ENCODE measurements around the gene CFAP20.
"Not testable (repeated sequence)": the region's sequence is repeated elsewhere in the genome, so short reads cannot be mapped to it uniquely, and the experiment has no call there.

CFAP20 gene

DNA sequence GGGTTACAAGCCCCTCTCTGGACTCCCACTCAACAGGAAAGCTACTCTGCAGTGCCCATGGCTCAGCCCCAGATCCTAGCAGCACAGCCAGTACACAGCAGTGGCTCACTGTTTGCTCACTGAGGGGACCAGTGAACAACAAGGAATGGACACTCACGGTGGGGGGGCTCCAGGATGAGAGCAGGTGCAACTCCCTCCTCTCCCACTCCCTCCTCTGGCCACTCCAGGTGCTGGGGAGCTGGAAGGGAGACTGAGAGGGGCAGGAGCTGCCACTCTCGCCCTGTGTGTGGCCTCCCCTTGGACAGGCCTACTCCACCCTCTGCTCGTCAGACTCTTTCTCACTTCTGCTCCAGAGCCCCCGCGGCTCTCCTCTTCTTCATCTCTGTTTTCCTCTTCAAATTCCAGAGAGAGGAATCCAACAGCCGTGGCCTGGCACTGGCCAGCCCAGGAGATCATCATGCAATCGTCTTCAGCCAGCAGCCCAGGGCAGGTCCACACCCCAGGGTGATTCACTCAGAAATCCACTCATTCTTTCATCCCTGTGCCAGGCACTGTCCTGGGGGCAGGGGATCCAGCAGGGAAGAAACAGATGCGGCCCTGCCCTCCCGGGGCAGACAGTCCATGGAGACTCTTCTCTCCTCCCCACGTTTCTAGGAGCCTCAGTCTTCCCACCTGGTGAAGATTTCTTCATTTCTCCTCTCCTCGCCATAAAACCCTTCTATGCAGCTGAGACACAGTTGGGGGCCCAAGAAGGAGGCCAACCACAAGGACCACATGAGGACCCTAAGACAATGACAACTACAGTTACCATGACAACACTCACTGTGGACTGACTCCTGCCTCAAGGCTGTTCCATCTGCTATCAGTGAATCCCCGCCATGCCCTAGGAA lies 30.7 kb downstream of the CFAP20 start:
- no peak for DNase-seq (ENCODE audit: low read depth in 3 of 3)

DNA sequence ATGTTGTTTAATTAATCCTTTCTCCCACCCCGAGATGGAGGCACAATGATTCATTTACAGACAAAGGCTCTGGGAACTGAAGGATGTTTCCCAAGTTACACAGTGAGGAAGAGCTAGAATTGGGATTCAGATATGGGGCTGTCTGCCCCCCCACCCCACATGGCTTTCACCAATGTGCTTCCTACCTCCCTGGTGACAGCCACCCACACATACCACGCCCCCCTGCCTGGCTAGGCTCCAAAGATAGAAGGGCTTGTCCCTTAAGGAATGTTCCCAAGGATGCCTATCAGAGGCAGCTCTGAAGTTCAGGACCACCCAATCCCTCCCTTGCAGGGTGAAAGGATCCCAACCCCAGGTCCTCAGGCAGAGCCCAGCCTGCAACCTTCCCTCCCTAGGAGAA lies 32.9 kb downstream of the CFAP20 start:
- no peak for DNase-seq (ENCODE audit: low read depth in 3 of 3)

DNA sequence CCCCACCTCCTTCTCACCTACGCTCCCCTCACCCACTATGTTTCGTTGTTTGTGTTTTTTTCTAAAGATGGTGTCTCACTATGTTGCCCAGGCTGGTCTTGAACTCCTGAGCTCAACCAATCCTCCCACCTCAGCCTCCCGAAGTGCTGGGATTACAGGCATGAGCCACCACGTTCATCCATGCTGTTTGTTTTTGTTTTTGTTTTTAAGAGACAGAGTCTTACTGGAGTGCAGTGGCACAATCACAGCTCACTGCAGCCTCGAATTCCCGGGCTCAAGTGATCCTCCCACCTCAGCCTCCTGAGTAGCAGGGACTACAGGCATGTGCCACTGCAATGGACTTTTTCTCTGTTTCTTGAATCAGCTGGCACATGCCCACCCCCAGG lies 33.6 kb downstream of the CFAP20 start:
- DNase-seq (ENCODE audit: low read depth in 3 of 3) = not testable (repeated sequence)

DNA sequence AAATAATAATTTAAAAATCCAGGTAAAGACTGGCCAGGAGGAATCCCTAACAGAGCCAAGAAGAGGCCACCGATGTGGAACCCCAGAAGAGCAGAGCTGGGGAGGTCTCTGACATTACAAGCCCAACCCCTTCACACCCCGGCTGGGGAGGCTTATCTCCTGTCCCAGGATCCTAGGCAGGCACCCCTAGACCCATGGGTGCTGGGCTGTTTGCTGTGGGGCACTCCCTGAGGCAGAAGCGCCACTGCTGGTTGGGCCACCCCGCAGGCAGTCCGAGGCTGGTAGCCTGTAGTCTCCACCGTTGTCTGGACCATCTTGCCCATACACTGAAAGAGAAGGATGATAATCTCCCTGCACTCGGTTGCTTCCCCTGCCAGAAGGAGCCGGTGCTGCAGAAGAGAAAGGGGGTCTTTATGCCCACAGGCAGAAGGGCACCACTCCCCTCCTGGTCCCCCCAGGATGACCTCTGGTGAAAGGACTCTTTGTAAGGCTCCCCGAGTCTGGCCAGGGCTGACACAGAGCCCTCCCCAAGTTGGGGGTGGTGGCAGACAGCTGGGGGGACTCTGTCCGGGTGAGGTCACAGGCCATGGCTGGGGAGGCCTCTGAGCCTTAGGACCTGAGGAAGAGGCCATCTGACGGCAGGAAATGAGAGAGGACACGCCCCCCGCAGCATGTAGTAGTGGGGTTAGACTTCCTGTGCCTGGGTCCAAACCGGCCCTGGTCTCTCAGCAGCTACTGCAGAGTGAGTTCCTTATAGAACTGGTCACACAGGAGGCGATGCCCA lies 34.2 kb downstream of the CFAP20 start:
- no peak for DNase-seq (ENCODE audit: low read depth in 3 of 3)

DNA sequence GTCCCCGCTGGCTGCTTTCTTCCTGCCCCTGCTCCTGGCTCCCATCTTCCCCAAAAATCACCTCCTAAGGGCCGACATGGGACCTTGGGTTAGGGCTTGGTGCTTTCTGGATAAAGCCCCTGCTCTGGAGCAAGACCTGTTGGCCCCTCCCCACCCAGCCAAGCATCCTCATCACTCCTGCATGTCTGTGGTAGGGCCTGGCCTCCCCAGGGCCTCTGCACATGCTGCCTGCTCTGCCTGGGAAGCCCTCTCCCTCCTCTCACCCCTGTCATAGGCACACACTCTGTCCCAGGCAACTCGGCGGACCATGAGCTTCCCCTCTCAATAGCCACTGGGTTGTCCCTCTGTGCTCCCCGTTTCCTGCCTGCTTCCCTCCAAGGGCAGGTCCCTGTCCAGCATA lies 35.2 kb downstream of the CFAP20 start:
- DNase-seq (ENCODE audit: low read depth in 3 of 3) = no peak

DNA sequence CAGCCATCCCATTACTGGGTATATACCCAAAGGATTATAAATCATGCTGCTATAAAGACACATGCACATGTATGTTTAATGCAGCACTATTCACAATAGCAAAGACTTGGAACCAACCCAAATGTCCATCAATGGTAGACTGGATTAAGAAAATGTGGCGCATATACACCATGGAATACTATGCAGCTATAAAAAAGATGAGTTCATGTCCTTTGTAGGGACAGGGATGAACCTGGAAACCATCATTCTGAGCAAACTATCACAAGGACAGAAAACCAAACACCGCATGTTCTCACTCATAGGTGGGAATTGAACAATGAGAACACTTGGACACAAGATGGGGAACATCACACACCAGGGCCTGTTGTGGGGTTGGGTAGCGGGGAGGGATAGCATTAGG lies 38.8 kb downstream of the CFAP20 start:
- DNase-seq (ENCODE audit: low read depth in 3 of 3) = not testable (repeated sequence)

DNA sequence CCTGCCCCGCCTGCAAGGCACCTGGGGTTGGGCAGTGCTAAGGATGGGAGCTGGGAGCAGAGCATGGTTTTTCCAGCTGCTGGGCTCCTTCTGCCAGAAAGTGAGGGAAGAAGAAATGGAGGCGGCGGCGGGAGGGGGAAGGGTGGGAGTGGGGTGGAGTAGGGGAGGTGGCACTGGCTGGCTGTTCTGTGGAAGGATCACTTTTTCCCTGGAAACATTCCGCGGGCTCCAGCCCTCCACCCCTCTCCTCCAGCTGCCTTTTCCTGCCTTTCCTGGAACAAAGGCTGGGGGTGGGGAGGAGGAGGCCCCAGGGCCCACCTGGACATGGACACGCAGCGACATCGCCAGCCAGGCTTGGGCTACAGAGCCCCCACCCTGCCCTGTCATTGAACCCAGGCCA lies 41.1 kb downstream of the CFAP20 start:
- no peak for DNase-seq (ENCODE audit: low read depth in 3 of 3)

DNA sequence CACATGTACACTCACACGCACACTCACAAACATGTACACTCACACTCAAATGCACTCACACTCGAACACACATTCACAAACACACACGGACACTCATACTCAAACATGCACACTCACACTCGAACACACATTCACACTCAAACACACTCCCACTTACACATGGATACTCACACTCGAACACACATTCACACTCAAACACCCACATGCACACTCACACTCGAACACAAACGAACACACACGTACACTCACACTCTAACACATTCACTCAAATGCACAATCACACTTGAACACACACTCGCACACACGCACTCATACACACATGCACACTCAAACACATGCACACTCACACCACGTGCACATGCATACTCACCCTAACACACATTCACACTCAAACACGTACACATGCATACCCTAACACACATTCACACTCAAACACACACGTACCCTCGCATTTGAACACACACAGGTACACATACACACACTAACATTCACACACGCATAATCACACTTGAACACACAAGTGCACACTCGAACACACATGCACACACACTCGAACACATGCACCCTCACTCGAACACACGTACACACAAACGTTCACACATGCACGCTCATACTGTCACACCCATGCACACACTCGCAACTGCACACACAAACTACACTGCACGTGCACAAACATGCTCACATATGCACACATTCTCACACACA lies 41.8 kb downstream of the CFAP20 start:
- DNase-seq (ENCODE audit: low read depth in 3 of 3) = no peak

DNA sequence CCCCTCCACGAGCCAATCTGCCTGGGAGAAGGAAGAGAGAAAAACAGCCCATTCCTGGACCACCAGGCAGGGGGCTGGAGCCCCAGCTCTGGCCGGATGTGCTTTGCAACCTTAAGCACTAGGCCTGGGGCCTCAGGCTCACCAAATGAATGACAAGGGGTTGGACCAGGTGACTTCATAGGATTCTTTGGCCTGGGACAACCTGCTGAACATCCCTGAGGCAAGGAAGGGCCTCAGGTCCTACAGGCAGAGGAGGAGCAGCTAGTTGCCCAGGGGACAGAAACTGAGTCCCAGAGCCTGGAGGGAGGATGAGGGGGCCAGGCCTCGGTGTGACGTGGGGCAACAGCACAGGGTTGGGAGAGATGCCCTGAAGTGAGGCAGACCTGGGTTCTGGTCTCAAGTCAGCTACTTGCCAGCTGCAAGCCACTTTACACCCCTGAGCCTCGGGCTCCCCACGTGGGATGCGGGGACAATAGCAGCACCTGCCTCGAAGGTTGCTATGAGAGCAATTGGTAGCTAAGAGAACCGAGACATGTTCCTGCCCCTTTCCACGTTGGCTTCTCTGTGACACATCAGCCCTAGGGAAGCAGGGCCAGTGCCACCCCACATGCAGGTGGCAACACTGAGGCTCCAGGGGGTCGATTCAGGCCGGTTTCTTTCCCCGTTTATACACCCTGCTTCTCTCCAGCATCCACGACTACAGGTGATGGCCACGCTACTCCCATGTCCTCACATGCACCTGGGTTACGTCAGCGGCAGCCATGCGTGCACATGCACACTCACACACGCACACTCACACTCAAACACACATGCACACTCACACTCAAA lies 42.6 kb downstream of the CFAP20 start:
- DNase-seq (ENCODE audit: low read depth in 3 of 3) = no peak

DNA sequence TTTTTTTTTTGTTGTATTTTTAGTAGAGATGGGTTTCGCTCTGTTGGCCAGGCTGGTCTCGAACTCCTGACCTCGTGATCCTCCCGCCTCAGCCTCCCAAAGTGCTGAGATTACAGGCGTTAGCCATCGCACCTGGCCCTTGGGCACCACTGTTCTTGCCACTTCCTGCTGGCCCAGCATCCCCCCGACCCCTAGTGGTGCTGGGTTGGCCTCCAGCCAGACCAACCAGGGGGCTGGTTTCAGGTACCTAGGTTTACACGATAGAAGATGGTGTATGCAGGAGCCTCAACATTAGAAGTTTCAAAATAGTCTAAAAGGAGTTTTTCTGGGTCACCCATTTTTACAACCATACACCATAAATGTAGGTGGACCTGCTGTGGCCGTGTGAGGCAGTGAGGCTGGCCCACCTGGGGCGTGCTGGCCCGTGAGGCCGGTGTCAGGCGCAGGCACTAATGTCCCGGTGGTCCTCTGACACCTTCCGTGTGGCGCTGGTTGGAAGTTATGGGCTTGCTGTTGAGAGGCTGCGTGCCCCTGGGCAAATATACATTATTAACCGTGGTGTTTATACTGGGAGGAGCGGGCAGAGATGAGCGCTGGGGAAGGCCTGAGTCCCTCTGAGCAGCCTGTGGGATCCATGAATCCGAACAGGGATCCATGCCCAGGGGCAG lies 43.5 kb downstream of the CFAP20 start:
- DNase-seq (ENCODE audit: low read depth in 3 of 3) = no peak

DNA sequence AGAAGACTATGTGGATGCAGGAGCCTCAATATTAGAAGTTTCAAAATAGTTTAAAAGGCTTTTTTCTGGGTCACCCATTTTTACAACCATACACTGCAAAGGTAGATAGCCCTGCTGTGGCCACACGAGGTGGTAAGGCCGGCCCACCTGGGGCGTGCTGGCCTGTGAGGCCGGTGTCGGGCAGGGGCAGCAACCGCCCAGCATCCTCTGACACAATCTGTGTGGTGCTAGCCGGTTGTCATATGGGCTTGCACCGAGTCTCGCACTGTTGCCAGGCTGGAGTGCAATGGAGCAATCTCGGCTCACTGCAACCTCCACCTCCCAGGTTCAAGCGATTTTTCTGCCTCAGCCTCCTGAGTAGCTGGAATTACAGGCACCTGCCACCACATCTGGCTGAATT lies 44.0 kb downstream of the CFAP20 start:
- no peak for DNase-seq (ENCODE audit: low read depth in 3 of 3)

DNA sequence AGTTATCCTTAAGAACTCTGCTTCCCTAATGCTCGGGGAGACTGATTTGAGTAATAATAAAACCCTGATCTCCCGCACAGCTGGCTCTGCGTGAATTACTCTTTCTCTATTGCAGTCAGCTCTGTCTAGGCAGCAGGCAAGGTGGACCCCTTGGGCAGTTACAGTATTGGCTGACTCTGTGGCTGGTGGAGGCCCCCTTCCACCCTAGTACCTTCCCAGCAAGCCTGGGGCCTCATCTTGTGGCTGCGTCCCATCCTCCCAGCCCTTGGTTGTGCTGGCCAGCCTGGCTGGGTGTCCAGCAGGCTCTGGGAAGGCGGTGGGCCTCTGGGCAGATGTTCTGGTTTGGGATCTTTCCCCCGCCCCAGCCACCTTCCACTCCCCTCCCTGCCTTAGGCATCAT lies 44.5 kb downstream of the CFAP20 start:
- DNase-seq (ENCODE audit: low read depth in 3 of 3) = no peak

DNA sequence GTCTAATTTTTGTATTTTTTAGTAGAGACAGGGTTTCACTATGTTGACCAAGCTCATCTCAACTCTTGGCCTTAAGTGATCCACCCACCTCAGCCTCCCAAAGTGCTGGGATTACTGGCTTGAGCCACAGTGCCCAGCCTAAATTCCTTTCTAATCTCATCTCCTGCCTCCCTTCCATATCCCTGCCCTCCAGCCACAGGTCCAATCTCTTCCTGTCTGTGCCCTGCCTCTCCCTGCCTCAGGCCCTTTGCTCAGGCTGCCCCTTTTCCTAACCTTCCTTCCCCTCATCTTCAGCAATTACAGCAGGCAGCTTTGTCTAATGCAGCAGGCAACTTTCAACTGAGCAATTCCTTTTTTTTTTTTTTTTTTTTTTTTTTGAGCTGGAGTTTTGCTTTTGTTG lies 46.8 kb downstream of the CFAP20 start:
- DNase-seq (ENCODE audit: low read depth in 3 of 3) = no peak

DNA sequence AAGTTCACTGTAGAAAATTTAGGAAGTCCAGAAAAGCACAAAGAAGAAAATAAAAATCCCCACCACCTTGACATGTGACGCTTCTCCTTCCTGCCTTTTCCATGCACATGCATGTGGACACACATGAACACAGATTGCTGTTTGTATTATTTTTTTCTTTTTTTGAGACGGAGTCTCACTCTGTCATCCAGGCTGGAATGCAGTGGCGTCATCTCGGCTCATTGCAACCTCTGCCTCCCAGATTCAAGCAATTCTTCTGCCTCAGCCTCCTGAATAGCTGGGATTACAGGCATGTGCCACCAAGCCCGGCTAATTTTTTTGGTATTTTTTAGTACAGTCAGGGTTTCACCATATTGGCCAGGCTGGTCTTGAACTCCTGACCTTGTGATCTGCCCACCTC lies 48.5 kb downstream of the CFAP20 start:
- not testable (repeated sequence) for DNase-seq (ENCODE audit: low read depth in 3 of 3)

DNA sequence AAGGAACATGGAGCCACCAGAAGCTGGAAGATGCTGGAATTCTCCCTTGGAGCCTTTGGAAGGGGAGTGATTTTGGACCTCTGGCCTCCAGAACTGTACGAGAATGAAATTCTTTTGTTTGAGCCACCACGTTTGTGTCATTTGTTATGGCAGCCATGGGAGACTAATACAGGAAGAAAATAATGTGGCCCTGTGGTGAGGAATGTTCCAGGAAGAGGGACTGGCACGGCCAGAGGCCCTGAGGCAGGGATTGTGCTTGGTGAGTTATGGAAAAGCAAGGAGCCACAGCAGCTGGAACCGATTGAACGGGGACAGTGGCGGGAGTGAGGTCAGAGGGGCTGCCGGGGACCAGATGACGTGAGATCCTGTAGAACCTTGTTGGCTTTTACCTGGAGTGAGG lies 51.4 kb downstream of the CFAP20 start:
- no peak for DNase-seq (ENCODE audit: low read depth in 3 of 3)

DNA sequence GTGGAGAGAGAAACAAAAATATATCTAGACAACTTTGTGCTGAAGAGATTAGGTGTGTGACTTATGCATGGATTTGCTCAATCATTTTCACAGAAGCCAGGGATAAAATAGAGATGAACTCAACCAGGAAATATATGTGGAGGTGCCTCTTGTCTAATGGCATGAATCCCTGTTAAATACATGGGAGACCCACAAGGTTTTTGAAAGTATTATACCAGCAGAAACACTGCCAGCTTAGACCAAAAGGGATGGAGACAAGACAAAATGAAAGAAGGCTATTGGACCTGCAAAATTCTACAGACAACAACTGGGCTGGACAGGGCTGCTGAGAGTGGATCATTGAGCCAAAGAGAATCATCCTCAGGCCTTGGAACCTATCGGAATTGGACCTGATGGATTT lies 52.7 kb downstream of the CFAP20 start:
- DNase-seq (ENCODE audit: low read depth in 3 of 3) = no peak

DNA sequence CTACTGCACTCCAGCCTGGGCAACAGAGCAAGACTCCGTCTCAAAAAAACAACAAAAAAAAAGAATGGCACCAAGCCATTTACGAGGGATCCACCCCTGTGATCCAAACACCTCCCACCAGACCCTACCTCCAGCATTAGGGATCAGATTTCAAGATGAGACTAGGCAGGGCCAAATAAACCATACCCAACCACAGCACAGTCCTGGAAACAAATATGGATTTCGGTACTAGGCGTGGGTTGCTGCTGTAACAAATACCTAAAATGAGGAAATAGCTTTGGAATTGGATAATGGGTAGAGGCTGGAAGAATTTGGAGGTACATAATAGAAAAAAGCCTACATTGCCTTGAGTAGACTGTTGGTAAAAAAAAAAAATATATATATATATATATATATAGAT lies 54.5 kb downstream of the CFAP20 start:
- DNase-seq (ENCODE audit: low read depth in 3 of 3) = no peak

DNA sequence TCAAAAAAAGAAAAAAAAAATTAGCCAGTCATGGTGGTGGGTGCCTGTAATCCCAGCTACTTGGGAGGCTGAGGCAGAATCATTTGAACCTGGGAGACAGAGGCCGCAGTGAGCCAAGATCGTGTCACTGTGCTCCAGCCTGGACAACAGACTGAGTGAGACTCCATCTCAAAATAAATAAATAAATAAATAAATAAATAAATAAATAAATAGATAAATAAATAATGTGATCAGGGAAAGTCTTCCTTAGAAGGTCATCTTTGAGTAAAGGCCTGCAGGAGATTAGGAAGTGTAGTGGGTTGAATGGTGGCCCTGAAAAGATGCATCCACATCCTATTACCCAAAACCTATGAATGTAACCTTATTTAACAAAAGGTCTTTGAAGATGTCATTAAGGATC lies 56.1 kb downstream of the CFAP20 start:
- not testable (repeated sequence) for DNase-seq (ENCODE audit: low read depth in 3 of 3)

DNA sequence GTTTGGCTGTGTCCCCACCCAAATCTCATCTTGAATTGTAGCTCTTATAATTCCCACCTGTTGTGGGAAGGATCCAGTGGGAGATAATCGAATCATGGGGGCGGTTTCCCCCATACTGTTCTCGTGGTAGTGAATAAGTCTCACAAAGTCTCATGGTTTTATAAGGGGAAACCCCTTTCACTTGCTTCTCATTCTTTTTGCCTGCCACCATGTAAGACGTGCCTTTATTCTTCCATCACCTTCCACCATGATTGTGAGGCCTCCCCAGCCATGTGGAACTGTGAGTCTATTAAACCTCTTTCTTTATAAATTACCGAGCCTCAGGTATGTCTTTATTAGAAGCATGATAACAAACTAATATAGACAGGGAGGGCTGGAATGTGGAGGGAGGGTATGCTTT lies 57.0 kb downstream of the CFAP20 start:
- DNase-seq (ENCODE audit: low read depth in 3 of 3) = not testable (repeated sequence)

DNA sequence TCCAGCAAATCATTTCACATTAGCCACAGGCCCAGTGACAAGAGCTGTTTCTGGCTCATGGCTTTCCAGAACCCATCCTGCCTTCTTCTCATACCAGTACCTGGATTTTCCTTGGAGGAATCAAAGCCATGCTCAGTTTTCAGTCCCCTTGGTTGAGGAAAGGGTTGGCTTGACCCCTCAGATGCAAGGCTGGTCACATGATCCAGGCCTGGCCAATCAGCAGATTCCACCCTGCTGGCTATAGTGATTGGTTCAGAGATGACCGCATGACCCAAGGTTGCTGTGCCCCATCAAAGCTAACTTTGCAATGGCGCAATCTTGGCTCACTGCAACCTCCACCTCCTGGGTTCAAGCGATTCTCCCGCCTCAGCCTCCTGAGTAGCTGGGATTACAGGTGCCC lies 58.6 kb downstream of the CFAP20 start:
- DNase-seq (ENCODE audit: low read depth in 3 of 3) = no peak

Data from stimulated activated CD4-positive, alpha-beta T cell treated with anti-CD3 and anti-CD28 coated beads, TNF-alpha, amount 100 ng/mL, for 48 hours (primary cell).